T-helper 2 cell treated with Interferon-gamma antibody and Interleukin-4, amounts not matched to agents 100 ng/mL and 5 ng/mL, for 36 hours (primary cell): ENCODE measurements around the gene DNAAF5. TPM values are rescaled to one million over a fixed set of nuclear protein-coding genes. Genes with fewer than 3 reads are reported as not detected.

ENCODE experiments used
- intact Hi-C: fragments of 100-400 bp; cut with micrococcal nuclease; formaldehyde crosslinking; loops from one replicate; pipeline ENCODE4 v1.15.1; 2023
- total RNA-seq: library from RNA; stranded (reverse); gene quantifications from 2 replicates; pipeline ENCODE4 v1.2.3, GENCODE V29; 2022

Gene DNAAF5
- total RNA-seq, 1 donor from 2014 or later: 25.7 TPM

- intact Hi-C loops: no loop called here
These were observed 38.9 kb downstream of the DNAAF5 start for GRCh38 chr7:765383-765782.

GRCh38 chr7:767580-767940 lies 41.1 kb downstream of the DNAAF5 start:
- intact Hi-C loops: no loop called here

- intact Hi-C loops: no loop called here
These were observed 41.6 kb downstream of the DNAAF5 start for GRCh38 chr7:767941-768731.

- intact Hi-C loops: no loop called here
These were observed 42.5 kb downstream of the DNAAF5 start for GRCh38 chr7:768881-769504.

- intact Hi-C loops: no loop called here
These were observed 43.8 kb downstream of the DNAAF5 start for GRCh38 chr7:770336-770735.

- intact Hi-C loops: no loop called here
These were observed 44.3 kb downstream of the DNAAF5 start for GRCh38 chr7:770741-771166.

GRCh38 chr7:771234-772004 lies 44.9 kb downstream of the DNAAF5 start:
- intact Hi-C loops: no loop called here

GRCh38 chr7:772005-772294 lies 45.5 kb downstream of the DNAAF5 start:
- intact Hi-C loops: no loop called here

GRCh38 chr7:772392-772791 lies 45.9 kb downstream of the DNAAF5 start:
- intact Hi-C loops: no loop called here

- intact Hi-C loops: no loop called here
These were observed 46.5 kb downstream of the DNAAF5 start for GRCh38 chr7:772861-773621.

GRCh38 chr7:773622-773915 lies 47.1 kb downstream of the DNAAF5 start:
- intact Hi-C loops: no loop called here

- intact Hi-C loops: loop anchor here (1.0 kb wide), 2 partner anchors 442 to 452 kb away; no protein-coding TSS in a partner anchor
These were observed 47.9 kb downstream of the DNAAF5 start for GRCh38 chr7:774161-775109.

- intact Hi-C loops: no loop called here
These were observed 49.9 kb downstream of the DNAAF5 start for GRCh38 chr7:776381-776780.

- intact Hi-C loops: no loop called here
These were observed 50.7 kb downstream of the DNAAF5 start for GRCh38 chr7:776992-777727.

GRCh38 chr7:777728-778078 lies 51.2 kb downstream of the DNAAF5 start:
- intact Hi-C loops: no loop called here

- intact Hi-C loops: no loop called here
These were observed 51.9 kb downstream of the DNAAF5 start for GRCh38 chr7:778271-778967.

- intact Hi-C loops: no loop called here
These were observed 52.5 kb downstream of the DNAAF5 start for GRCh38 chr7:778968-779451.

- intact Hi-C loops: no loop called here
These were observed 53.0 kb downstream of the DNAAF5 start for GRCh38 chr7:779480-779879.

- intact Hi-C loops: no loop called here
These were observed 53.6 kb downstream of the DNAAF5 start for GRCh38 chr7:780081-780480.
